Trophoblast cell (in vitro differentiated cells and primary cell): Measurements from ENCODE around the gene AMOTL1.
"Not testable (repeated sequence)": the region's sequence is repeated elsewhere in the genome, so short reads cannot be mapped to it uniquely, and the experiment has no call there.

Source experiments
- DNase-seq, 2 donors: peaks; one replicate each; pipeline ENCODE4 v3.0.0-alpha.2; 2016
- H2AFZ ChIP-seq: 2 replicates; pipeline ENCODE4 v1.6.1; 2013; ENCODE audit warnings: low read length, moderate library complexity, mild to moderate bottlenecking; ENCODE audit not compliant: insufficient read depth, poor library complexity
- H2AK5ac ChIP-seq: 2 replicates; pipeline ENCODE4 v1.6.1; 2013; ENCODE audit warnings: mild to moderate bottlenecking, low read length
- H2BK120ac ChIP-seq: 2 replicates; pipeline ENCODE4 v1.6.1; 2013; ENCODE audit warnings: low read length, mild to moderate bottlenecking, moderate library complexity; ENCODE audit not compliant: insufficient read depth, poor library complexity
- H2BK12ac ChIP-seq: 2 replicates; pipeline ENCODE4 v1.6.1; 2013; ENCODE audit warnings: mild to moderate bottlenecking, low read length, moderate library complexity
- H2BK5ac ChIP-seq: 2 replicates; pipeline ENCODE4 v1.6.1; 2013; ENCODE audit warnings: low read length, low read depth, moderate library complexity, mild to moderate bottlenecking; ENCODE audit not compliant: poor library complexity
- H3K14ac ChIP-seq: 2 replicates; pipeline ENCODE4 v1.6.1; 2013; ENCODE audit warnings: mild to moderate bottlenecking, low read length
- H3K18ac ChIP-seq: 2 replicates; pipeline ENCODE4 v1.6.1; 2013; ENCODE audit warnings: mild to moderate bottlenecking, low read length
- H3K23ac ChIP-seq: 2 replicates; pipeline ENCODE4 v1.6.1; 2013; ENCODE audit warnings: low read length
- H3K27ac ChIP-seq: 2 replicates; pipeline ENCODE4 v1.5.1; 2013; ENCODE audit warnings: low read depth, mild to moderate bottlenecking, inconsistent platforms, low read length, moderate library complexity
- H3K27me3 ChIP-seq: 2 replicates; pipeline ENCODE4 v1.6.1; 2013; ENCODE audit warnings: inconsistent platforms, mild to moderate bottlenecking, low read length, moderate library complexity; ENCODE audit not compliant: insufficient read depth
- H3K36me3 ChIP-seq, 2 experiments: 1 replicate in 1 of 2; 2 replicates in 1 of 2; pipeline ENCODE4 v1.6.1; 2013; ENCODE audit warnings: low read length in 2 of 2, mild to moderate bottlenecking in 2 of 2, moderate library complexity in 1 of 2; ENCODE audit not compliant: insufficient read depth in 2 of 2, control insufficient read depth in 1 of 2
- H3K4ac ChIP-seq: 2 replicates; pipeline ENCODE4 v1.6.1; 2013; ENCODE audit warnings: low read depth, mild to moderate bottlenecking, low read length, moderate library complexity
- H3K4me1 ChIP-seq, 2 experiments: 1 replicate in 1 of 2; 2 replicates in 1 of 2; pipeline ENCODE4 v1.6.1; 2013; ENCODE audit warnings: low read length in 2 of 2, mild to moderate bottlenecking in 2 of 2, moderate library complexity in 1 of 2; ENCODE audit not compliant: insufficient read depth in 2 of 2, control insufficient read depth in 1 of 2
- H3K4me2 ChIP-seq: 2 replicates; pipeline ENCODE4 v1.6.1; 2013; ENCODE audit warnings: inconsistent platforms, mild to moderate bottlenecking, low read length, moderate library complexity
- H3K4me3 ChIP-seq: 2 replicates; pipeline ENCODE4 v1.5.1; 2013; ENCODE audit warnings: mild to moderate bottlenecking, low read depth, low read length, inconsistent platforms
- H3K79me1 ChIP-seq: one replicate; pipeline ENCODE4 v1.6.1; 2013; ENCODE audit warnings: low read length
- H3K79me2 ChIP-seq: 2 replicates; pipeline ENCODE4 v1.6.1; 2013; ENCODE audit warnings: low read length, mild to moderate bottlenecking; ENCODE audit not compliant: control insufficient read depth, insufficient read depth, poor library complexity
- H3K9ac ChIP-seq: 2 replicates; pipeline ENCODE4 v1.6.1; 2013; ENCODE audit warnings: mild to moderate bottlenecking, low read length
- H3K9me3 ChIP-seq: 2 replicates; pipeline ENCODE4 v1.6.1; 2013; ENCODE audit warnings: low read depth, mild to moderate bottlenecking, control low read depth, inconsistent platforms, low read length; ENCODE audit not compliant: insufficient read depth
- H4K12ac ChIP-seq: 2 replicates; pipeline ENCODE4 v1.6.1; 2013; ENCODE audit warnings: low read depth, mild to moderate bottlenecking, low read length, moderate library complexity
- H4K8ac ChIP-seq: 2 replicates; pipeline ENCODE4 v1.6.1; 2013; ENCODE audit warnings: low read depth, mild to moderate bottlenecking, low read length, moderate library complexity
- H4K91ac ChIP-seq: one replicate; pipeline ENCODE4 v1.6.1; 2013; ENCODE audit warnings: low read depth, mild to moderate bottlenecking, low read length, moderate library complexity
- WGBS: extraction: QIAGEN DNeasy Blood & Tissue Kit; methylation state at CpG from one replicate; pipeline ENCODE4 v1.1.7; 2013; ENCODE audit warnings: missing lambda C conversion rate; ENCODE audit not compliant: insufficient read length, insufficient coverage; ENCODE audit errors: extremely low coverage; 5-methylcytosine and 5-hydroxymethylcytosine counted together

The AMOTL1 gene

DNA sequence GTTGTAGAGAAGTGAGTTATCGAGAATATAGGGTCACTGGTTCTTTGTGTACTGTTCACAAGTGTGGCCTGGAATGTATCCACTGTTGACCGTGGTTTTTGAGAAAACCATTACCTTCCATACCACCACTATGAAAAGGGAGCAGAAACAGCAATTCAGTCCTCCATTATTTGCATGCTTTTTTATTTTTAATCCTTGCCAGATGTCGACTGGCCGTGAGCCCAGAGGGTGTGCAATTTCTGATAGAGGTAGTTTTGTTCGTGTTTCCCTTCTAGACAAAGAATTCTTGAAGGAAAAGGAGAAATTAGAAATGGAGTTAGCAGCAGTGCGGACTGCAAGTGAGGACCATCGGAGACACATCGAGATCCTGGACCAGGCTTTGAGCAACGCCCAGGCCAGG lies 81.7 kb downstream of the AMOTL1 start:
- H3K23ac ChIP-seq, result no peak overlapping the region

DNA sequence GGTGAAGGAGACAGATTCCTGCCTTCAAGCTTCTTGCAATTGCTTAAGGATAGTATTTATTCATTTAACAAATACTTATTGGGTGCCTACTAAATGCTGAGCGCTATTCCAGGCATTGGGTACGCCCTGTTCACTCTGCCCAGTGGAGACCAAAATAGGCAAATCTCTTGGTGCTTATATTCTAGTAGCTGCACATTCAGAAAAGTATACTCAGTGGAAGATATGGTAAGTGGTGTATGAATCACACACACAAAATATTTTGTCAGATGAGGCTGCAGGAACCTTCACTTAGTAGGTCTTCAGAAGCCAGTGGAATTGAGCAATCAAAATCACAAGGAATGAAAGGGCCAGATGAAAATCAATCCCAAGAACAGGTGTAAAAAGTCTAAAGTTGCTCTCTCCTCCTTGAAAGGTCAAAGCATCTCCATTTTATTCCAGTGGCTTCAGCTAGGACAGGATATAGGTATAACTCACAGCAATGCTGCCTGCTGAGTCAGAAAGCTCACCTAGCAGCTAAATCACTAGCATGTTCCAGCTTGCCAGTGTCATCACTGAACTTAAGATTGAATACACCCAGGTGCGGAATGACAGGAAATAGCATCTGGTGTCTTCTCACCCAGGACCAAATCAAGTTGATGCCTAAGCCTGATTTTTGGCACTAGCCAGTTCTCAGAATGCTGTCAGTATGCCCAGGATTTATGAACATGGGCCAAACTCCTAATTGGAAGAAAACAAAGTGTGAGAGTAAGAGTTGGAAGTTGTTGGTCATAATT lies 83.9 kb downstream of the AMOTL1 start:
- H3K4me1 ChIP-seq, result no peaks in the 10 kb centered on the region
- no peak overlapping the region for H3K18ac ChIP-seq
- H2BK120ac ChIP-seq, result no peak overlapping the region
- H3K9ac ChIP-seq, result no peak overlapping the region
- H3K14ac ChIP-seq, result no peak overlapping the region
- H4K12ac ChIP-seq, result no peak overlapping the region
- H3K27ac ChIP-seq, result no peak overlapping the region
- H4K8ac ChIP-seq, result no peak overlapping the region
- DNase-seq, result no peak
- no peak overlapping the region for H2AFZ ChIP-seq
- no peaks in the 10 kb centered on the region for H3K79me2 ChIP-seq
- H3K79me1 ChIP-seq, result no peaks in the 10 kb centered on the region
- H2BK5ac ChIP-seq, result no peak overlapping the region
- no peak overlapping the region for H4K91ac ChIP-seq
- H2BK12ac ChIP-seq, result no peak overlapping the region
- H3K4me2 ChIP-seq, result no peak overlapping the region
- no peak overlapping the region for H3K4ac ChIP-seq
- H3K9me3 ChIP-seq, result no peaks in the 10 kb centered on the region
- no CpG with 5 or more reads among the region's 3 CpGs for WGBS
- no peak overlapping the region for H3K4me3 ChIP-seq
- peaks cover 36 to 59% of the 10 kb centered on the region in 2 experiments for H3K36me3 ChIP-seq
- H3K23ac ChIP-seq, result no peak overlapping the region
- no peak overlapping the region for H2AK5ac ChIP-seq
- no peaks in the 10 kb centered on the region for H3K27me3 ChIP-seq

More for the DNA sequence above, 81.7 kb downstream of the AMOTL1 start:
- Histone ChIP-seq H4K8ac (no peak overlapping the region), H3K4me1 (no peaks in the 10 kb centered on the region), H4K12ac (no peak overlapping the region), H3K9me3 (no peaks in the 10 kb centered on the region), H3K4me3 (no peak overlapping the region), H3K79me1 (no peaks in the 10 kb centered on the region), H3K27me3 (no peaks in the 10 kb centered on the region), H2BK120ac (no peak overlapping the region), H3K4me2 (no peak overlapping the region), H3K4ac (no peak overlapping the region), H3K27ac (no peak overlapping the region), H2AK5ac (no peak overlapping the region), H2AFZ (no peak overlapping the region), H3K9ac (no peak overlapping the region), H3K36me3 (peaks cover 20 to 53% of the 10 kb centered on the region in 2 experiments), H3K79me2 (no peaks in the 10 kb centered on the region), H3K14ac (no peak overlapping the region), H2BK12ac (no peak overlapping the region), H2BK5ac (no peak overlapping the region), H4K91ac (no peak overlapping the region), H3K18ac (no peak overlapping the region)
- DNase-seq, result no peak
- WGBS, result 100% methylated on average over 1 of the region's 9 CpGs

DNA sequence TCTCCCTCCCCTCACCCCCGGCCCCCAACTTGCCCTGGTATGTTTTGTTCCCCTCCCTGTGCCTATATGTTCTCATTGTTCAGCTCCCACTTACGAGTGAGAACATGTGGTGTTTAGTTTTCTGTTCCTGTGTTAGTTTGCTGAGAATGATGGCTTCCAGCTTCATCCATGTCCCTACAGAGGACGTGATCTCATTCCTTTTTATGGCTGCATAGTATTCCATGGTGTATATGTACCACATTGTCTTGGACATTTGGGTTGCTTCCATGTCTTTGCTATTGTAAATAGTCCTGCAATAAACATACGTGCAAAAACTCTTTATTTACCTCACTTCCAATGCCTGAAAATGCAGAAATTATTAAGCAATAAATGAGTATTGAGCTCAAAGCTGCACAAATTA lies 85.1 kb downstream of the AMOTL1 start:
- H3K27me3 ChIP-seq, H3K4ac ChIP-seq, H3K14ac ChIP-seq, H3K9ac ChIP-seq, H4K12ac ChIP-seq, H3K27ac ChIP-seq, DNase-seq, H4K8ac ChIP-seq, H2BK5ac ChIP-seq, H3K4me2 ChIP-seq, H2BK120ac ChIP-seq, H2BK12ac ChIP-seq, H3K4me3 ChIP-seq, H2AFZ ChIP-seq, H3K18ac ChIP-seq, H2AK5ac ChIP-seq, H3K79me2 ChIP-seq, H3K9me3 ChIP-seq, H3K4me1 ChIP-seq, H4K91ac ChIP-seq, H3K23ac ChIP-seq, H3K79me1 ChIP-seq: not testable (repeated sequence)
- H3K36me3 ChIP-seq, result peaks cover 38 to 63% of the 10 kb centered on the region in 2 experiments
- WGBS, result no CpG with 5 or more reads among the region's 4 CpGs

DNA sequence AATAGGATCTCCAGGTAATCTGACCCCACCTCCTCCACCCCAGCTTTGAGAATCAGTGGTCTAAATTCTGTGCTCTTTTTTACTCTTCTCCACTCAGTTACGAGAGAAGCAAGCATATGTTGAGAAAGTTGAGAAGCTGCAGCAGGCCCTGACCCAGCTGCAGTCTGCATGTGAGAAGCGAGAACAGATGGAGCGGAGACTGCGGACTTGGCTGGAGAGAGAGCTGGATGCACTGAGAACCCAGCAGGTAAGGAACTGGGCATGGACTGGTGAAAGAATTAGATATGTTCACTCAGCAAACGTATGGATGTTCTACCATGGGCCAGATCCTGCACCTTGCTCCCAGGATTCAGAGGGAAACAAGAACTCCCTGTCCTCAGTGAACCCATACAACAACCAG lies 85.7 kb downstream of the AMOTL1 start:
- no peak overlapping the region for H2BK5ac ChIP-seq
- WGBS, result no CpG with 5 or more reads among the region's 5 CpGs
- no peaks in the 10 kb centered on the region for H3K9me3 ChIP-seq
- no peaks in the 10 kb centered on the region for H3K27me3 ChIP-seq
- H3K9ac ChIP-seq, result no peak overlapping the region
- DNase-seq, result no peak
- no peak overlapping the region for H3K4me2 ChIP-seq
- H3K79me1 ChIP-seq, result no peaks in the 10 kb centered on the region
- peaks cover 39 to 65% of the 10 kb centered on the region in 2 experiments for H3K36me3 ChIP-seq
- no peak overlapping the region for H4K12ac ChIP-seq
- H3K14ac ChIP-seq, result no peak overlapping the region
- H2AK5ac ChIP-seq, result no peak overlapping the region
- H3K27ac ChIP-seq, result no peak overlapping the region
- no peak overlapping the region for H4K8ac ChIP-seq
- peaks cover 2% of the 10 kb centered on the region in 2 experiments for H3K4me1 ChIP-seq
- H2AFZ ChIP-seq, result no peak overlapping the region
- no peaks in the 10 kb centered on the region for H3K79me2 ChIP-seq
- no peak overlapping the region for H3K18ac ChIP-seq
- H4K91ac ChIP-seq, result no peak overlapping the region
- no peak overlapping the region for H3K4me3 ChIP-seq
- no peak overlapping the region for H2BK120ac ChIP-seq
- H3K23ac ChIP-seq, result no peak overlapping the region
- no peak overlapping the region for H3K4ac ChIP-seq
- H2BK12ac ChIP-seq, result no peak overlapping the region
